ENCODE results near the gene IP6K2.
"Not testable (repeated sequence)": the region's sequence is repeated elsewhere in the genome, so short reads cannot be mapped to it uniquely, and the experiment has no call there.

GRCh38 chr3:48723293-48723692 lies 6.3 kb upstream of the IP6K2 start:
- TF ChIP-seq CTCF, POLR2A, POLR2AphosphoS5 (IDR thresholded peaks at IDR 0.05): not testable (repeated sequence)

Data from stomach (tissue), 4 donors.